ENCODE data around the gene IZUMO4. TPM values are rescaled to one million over a fixed set of nuclear protein-coding genes. Genes with fewer than 3 reads are reported as not detected.

The IZUMO4 gene
- total and polyA plus RNA-seq, 4 donors, result 1.2 to 1.4 (median 1.2) TPM

DNA sequence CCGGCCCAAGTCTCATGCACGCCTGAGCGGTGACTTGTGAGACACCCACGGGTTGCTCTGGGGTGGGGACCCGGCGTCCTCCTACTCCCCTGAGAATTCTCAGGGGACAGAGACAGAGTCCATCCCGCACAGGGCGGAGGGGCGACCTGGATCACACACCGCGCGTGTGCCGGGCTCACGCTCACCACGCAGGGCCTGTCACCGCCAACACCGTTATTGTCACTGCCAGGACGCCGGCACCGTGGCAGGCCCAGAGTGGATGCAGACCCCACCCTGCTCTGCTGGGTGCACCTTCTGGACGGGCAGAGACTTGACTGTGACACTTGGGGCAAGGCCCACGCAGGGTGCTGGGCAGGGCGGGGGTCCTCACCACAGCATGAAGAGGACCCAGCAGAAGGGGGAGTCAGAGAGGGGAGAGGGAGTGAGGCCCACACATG, 16.8 kb upstream of the IZUMO4 start:
- TF ChIP-seq, protein P1, sequence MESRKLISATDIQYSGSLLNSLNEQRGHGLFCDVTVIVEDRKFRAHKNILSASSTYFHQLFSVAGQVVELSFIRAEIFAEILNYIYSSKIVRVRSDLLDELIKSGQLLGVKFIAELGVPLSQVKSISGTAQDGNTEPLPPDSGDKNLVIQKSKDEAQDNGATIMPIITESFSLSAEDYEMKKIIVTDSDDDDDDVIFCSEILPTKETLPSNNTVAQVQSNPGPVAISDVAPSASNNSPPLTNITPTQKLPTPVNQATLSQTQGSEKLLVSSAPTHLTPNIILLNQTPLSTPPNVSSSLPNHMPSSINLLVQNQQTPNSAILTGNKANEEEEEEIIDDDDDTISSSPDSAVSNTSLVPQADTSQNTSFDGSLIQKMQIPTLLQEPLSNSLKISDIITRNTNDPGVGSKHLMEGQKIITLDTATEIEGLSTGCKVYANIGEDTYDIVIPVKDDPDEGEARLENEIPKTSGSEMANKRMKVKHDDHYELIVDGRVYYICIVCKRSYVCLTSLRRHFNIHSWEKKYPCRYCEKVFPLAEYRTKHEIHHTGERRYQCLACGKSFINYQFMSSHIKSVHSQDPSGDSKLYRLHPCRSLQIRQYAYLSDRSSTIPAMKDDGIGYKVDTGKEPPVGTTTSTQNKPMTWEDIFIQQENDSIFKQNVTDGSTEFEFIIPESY (IDR thresholded peaks at IDR 0.05), result no peak
- no peak for TF ChIP-seq FOXA1 (IDR thresholded peaks at IDR 0.05)
- TF ChIP-seq FOXA2 (IDR thresholded peaks at IDR 0.05), result no peak
- TF ChIP-seq, protein P2, sequence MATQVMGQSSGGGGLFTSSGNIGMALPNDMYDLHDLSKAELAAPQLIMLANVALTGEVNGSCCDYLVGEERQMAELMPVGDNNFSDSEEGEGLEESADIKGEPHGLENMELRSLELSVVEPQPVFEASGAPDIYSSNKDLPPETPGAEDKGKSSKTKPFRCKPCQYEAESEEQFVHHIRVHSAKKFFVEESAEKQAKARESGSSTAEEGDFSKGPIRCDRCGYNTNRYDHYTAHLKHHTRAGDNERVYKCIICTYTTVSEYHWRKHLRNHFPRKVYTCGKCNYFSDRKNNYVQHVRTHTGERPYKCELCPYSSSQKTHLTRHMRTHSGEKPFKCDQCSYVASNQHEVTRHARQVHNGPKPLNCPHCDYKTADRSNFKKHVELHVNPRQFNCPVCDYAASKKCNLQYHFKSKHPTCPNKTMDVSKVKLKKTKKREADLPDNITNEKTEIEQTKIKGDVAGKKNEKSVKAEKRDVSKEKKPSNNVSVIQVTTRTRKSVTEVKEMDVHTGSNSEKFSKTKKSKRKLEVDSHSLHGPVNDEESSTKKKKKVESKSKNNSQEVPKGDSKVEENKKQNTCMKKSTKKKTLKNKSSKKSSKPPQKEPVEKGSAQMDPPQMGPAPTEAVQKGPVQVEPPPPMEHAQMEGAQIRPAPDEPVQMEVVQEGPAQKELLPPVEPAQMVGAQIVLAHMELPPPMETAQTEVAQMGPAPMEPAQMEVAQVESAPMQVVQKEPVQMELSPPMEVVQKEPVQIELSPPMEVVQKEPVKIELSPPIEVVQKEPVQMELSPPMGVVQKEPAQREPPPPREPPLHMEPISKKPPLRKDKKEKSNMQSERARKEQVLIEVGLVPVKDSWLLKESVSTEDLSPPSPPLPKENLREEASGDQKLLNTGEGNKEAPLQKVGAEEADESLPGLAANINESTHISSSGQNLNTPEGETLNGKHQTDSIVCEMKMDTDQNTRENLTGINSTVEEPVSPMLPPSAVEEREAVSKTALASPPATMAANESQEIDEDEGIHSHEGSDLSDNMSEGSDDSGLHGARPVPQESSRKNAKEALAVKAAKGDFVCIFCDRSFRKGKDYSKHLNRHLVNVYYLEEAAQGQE (IDR thresholded peaks at IDR 0.05), result no peak
- no peak for TF ChIP-seq EGR1 (IDR thresholded peaks at IDR 0.05; ENCODE audit: low read depth in 2 of 2)
- TF ChIP-seq HNF4G (IDR thresholded peaks at IDR 0.05), result no peak
- TF ChIP-seq YY1 (IDR thresholded peaks at IDR 0.05), result no peak
- TF ChIP-seq RAD21 (IDR thresholded peaks at IDR 0.05), result no peak
- TF ChIP-seq GABPA (IDR thresholded peaks at IDR 0.05 in 1 of 2, conservative IDR thresholded peaks at IDR 0.05 in 1 of 2), result no peak
- TF ChIP-seq, protein P3, sequence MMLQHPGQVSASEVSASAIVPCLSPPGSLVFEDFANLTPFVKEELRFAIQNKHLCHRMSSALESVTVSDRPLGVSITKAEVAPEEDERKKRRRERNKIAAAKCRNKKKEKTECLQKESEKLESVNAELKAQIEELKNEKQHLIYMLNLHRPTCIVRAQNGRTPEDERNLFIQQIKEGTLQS (IDR thresholded peaks at IDR 0.05), result no peak
- H3K9me3 ChIP-seq (ENCODE audit: control insufficient read depth in 4 of 4, low read length in 3 of 4), result no peaks in the 10 kb centered on the region
- 93% methylated on average over 23 of the region's 23 CpGs for WGBS
- H3K27me3 ChIP-seq (ENCODE audit: control insufficient read depth in 4 of 4, insufficient read depth in 4 of 4, low read length in 3 of 4), result no peaks in the 10 kb centered on the region
- H3K4me1 ChIP-seq (ENCODE audit: control insufficient read depth in 4 of 4, insufficient read depth in 4 of 4, low read length in 3 of 4), result no peaks in the 10 kb centered on the region
- no peak overlapping the region for H3K4me3 ChIP-seq (ENCODE audit: low read depth in 1 of 3, low read length in 3 of 3)
- no peak overlapping the region for H3K9ac ChIP-seq (ENCODE audit: low read depth in 1 of 2, low read length in 2 of 2)
- DNase-seq (ENCODE audit: low spot score), result no peak
- peaks cover 10 to 41% (median 19%) of the 10 kb centered on the region in 4 donors for H3K36me3 ChIP-seq (ENCODE audit: control insufficient read depth in 4 of 4, insufficient read depth in 3 of 4, low read depth in 1 of 4, low read length in 3 of 4)
- no peak overlapping the region for H3K27ac ChIP-seq (ENCODE audit: low read depth in 1 of 2, low read length in 2 of 2)

DNA sequence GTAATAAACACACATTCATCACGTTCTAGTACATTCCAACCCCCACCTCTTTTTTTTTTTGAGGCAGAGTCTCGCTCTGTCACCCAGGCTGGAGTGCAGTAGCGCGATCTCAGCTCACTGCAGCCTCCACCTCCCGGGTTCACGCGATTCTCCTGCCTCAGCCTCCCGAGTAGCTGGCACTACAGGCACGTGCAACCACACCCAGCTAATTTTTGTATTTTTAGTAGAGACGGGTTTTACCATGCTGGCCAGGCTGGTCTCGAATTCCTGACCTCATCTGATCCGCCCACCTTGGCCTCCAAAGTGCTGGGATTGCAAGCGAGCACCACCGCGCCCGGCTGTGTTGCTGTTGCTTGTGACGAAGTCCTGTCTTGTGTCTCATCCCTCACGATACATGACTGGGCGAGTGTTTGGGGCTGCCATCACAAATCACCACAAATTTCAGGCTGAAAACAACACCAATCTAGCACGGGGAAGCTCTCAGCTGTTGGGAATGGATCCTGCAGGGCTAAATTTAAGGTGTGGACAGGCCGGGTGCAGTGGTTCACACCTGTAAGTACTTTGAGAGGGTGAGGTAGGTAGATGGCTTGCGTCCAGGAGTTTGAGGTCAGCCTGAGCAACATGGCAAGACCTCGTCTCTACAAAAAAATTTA, 16.3 kb upstream of the IZUMO4 start:
- Histone ChIP-seq H3K4me1 (ENCODE audit: control insufficient read depth in 4 of 4, insufficient read depth in 4 of 4, low read length in 3 of 4) (no peaks in the 10 kb centered on the region), H3K4me3 (ENCODE audit: low read depth in 1 of 3, low read length in 3 of 3) (no peak overlapping the region), H3K27ac (ENCODE audit: low read depth in 1 of 2, low read length in 2 of 2) (no peak overlapping the region), H3K27me3 (ENCODE audit: control insufficient read depth in 4 of 4, insufficient read depth in 4 of 4, low read length in 3 of 4) (no peaks in the 10 kb centered on the region), H3K9ac (ENCODE audit: low read depth in 1 of 2, low read length in 2 of 2) (no peak overlapping the region), H3K36me3 (ENCODE audit: control insufficient read depth in 4 of 4, insufficient read depth in 3 of 4, low read depth in 1 of 4, low read length in 3 of 4) (peaks cover 7 to 35% (median 17%) of the 10 kb centered on the region in 4 donors), H3K9me3 (ENCODE audit: control insufficient read depth in 4 of 4, low read length in 3 of 4) (no peaks in the 10 kb centered on the region)
- no peak for DNase-seq (ENCODE audit: low spot score)
- WGBS, result 90% methylated on average over 23 of the region's 23 CpGs
- no peak for TF ChIP-seq HNF4G (IDR thresholded peaks at IDR 0.05)
- TF ChIP-seq, protein P2 (IDR thresholded peaks at IDR 0.05), result no peak
- TF ChIP-seq GABPA (IDR thresholded peaks at IDR 0.05 in 1 of 2, conservative IDR thresholded peaks at IDR 0.05 in 1 of 2), result no peak
- no peak for TF ChIP-seq RAD21 (IDR thresholded peaks at IDR 0.05)
- TF ChIP-seq, protein P4, sequence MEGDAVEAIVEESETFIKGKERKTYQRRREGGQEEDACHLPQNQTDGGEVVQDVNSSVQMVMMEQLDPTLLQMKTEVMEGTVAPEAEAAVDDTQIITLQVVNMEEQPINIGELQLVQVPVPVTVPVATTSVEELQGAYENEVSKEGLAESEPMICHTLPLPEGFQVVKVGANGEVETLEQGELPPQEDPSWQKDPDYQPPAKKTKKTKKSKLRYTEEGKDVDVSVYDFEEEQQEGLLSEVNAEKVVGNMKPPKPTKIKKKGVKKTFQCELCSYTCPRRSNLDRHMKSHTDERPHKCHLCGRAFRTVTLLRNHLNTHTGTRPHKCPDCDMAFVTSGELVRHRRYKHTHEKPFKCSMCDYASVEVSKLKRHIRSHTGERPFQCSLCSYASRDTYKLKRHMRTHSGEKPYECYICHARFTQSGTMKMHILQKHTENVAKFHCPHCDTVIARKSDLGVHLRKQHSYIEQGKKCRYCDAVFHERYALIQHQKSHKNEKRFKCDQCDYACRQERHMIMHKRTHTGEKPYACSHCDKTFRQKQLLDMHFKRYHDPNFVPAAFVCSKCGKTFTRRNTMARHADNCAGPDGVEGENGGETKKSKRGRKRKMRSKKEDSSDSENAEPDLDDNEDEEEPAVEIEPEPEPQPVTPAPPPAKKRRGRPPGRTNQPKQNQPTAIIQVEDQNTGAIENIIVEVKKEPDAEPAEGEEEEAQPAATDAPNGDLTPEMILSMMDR (IDR thresholded peaks at IDR 0.05; ENCODE audit: low read depth, low read length, missing input control), result no peak
- TF ChIP-seq RXRA (IDR thresholded peaks at IDR 0.05), result no peak
- TF ChIP-seq, protein P1 (IDR thresholded peaks at IDR 0.05), result no peak
- TF ChIP-seq YY1 (IDR thresholded peaks at IDR 0.05), result no peak
- TF ChIP-seq, protein P5, sequence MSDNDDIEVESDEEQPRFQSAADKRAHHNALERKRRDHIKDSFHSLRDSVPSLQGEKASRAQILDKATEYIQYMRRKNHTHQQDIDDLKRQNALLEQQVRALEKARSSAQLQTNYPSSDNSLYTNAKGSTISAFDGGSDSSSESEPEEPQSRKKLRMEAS (IDR thresholded peaks at IDR 0.05), result no peak
- no peak for TF ChIP-seq EGR1 (IDR thresholded peaks at IDR 0.05; ENCODE audit: low read depth in 2 of 2)
- no peak for TF ChIP-seq HNF4A (conservative IDR thresholded peaks at IDR 0.05)
- no peak for TF ChIP-seq JUND (IDR thresholded peaks at IDR 0.05)
- TF ChIP-seq FOXA1 (IDR thresholded peaks at IDR 0.05), result no peak
- no peak for TF ChIP-seq SP1 (IDR thresholded peaks at IDR 0.05)
- TF ChIP-seq TAF1 (conservative IDR thresholded peaks at IDR 0.05), result no peak

All from liver (tissue), 9 donors.